ENCODE data around the gene DRAP1. TPM values are rescaled to one million over a fixed set of nuclear protein-coding genes. Genes with fewer than 3 reads are reported as not detected.

Gene DRAP1, protein sequence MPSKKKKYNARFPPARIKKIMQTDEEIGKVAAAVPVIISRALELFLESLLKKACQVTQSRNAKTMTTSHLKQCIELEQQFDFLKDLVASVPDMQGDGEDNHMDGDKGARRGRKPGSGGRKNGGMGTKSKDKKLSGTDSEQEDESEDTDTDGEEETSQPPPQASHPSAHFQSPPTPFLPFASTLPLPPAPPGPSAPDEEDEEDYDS
- total RNA-seq: 59.2 TPM

DNA sequence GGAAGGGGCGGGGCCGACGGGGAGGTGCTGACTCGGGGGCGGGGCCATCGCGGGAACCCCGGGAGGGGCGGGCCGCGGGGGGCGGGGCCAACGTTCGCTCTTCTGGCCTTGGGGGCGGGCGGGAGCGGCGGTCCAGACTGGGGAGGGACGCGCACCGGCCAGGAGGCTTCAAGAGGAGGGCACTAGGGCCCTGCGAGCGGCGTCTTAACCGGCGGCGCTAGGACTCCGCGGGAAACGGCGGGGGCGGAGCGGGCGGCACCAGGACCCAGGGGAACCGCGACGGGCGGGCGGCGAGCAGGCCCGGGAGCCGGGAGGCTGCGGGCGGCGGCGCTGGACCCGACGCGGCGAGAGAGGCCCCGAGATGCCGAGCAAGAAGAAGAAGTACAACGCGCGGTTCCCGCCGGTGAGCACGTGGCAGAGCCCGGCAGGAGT lies at the start of gene DRAP1:
TSS of gene DRAP1 (plus strand) at position 286 of the 432 bp plus-strand sequence. CDS start at position 362, 76 bp downstream.
- Histone ChIP-seq H3K9me3 (no peaks in the 10 kb centered on the region), H3K4me1 (peaks cover 60% of the 10 kb centered on the region), H3K27me3 (no peaks in the 10 kb centered on the region), H3K27ac (peak within 1 kb of the TSS; percentile 93), H3K36me3 (peaks cover 0 to 19% of the 10 kb centered on the region in 2 donors), H3K4me3 (peak within 1 kb of the TSS; percentile 92)
- TF ChIP-seq, protein P1, sequence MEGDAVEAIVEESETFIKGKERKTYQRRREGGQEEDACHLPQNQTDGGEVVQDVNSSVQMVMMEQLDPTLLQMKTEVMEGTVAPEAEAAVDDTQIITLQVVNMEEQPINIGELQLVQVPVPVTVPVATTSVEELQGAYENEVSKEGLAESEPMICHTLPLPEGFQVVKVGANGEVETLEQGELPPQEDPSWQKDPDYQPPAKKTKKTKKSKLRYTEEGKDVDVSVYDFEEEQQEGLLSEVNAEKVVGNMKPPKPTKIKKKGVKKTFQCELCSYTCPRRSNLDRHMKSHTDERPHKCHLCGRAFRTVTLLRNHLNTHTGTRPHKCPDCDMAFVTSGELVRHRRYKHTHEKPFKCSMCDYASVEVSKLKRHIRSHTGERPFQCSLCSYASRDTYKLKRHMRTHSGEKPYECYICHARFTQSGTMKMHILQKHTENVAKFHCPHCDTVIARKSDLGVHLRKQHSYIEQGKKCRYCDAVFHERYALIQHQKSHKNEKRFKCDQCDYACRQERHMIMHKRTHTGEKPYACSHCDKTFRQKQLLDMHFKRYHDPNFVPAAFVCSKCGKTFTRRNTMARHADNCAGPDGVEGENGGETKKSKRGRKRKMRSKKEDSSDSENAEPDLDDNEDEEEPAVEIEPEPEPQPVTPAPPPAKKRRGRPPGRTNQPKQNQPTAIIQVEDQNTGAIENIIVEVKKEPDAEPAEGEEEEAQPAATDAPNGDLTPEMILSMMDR (IDR thresholded peaks at IDR 0.05): peak in 1 of 3 experiments; percentile 31
- peak; percentile 47 for TF ChIP-seq POLR2AphosphoS5 (IDR thresholded peaks at IDR 0.05; ENCODE audit: insufficient read depth in 1 of 2, low read depth in 1 of 2)
- TF ChIP-seq POLR2A (IDR thresholded peaks at IDR 0.05): peak in 1 of 2 donors; percentile 89
- DNase-seq (ENCODE audit: extremely low spot score in 2 of 2): peak in 1 of 2 donors; percentile 98
- intact Hi-C loops (cut with DNase I): loop anchor here (2.0 to 5.0 kb wide), 2 partner anchors 28 to 37 kb away; partner anchors contain the start of gene CCDC85B

DNA sequence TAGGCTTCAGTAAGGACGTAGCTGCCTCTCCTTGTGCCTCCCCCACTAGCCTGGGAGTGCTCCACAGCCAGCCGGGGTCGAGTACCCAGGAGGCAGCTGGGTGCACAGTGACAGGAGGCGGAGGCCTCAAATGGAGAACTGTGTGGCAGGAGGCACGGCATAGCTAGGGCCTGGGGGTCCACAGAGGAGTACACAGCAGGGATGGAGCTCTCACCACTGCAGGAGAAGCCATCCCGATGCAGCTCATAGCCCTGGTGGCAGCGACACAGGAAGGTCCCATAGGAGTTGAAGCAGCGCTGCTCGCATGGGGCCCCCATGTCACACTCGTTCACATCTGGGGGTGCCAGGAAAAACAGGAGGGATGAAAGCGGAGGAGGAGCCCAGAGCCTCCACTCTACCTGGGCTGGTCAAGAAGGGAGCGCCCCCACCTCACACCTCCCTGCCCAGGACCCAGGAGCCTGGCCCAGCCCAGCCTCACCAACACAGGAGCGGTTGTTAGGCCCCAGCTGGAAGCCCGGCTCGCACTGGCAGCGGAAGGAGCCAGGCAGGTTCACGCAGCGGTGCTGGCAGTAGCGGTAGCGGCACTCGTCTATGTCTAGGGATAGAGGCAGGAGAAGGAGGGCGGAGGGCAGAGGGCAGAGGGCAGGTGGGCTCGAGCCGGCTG lies 49.5 kb upstream of the DRAP1 start:
- H3K27me3 ChIP-seq: no peaks in the 10 kb centered on the region
- peaks cover 33% of the 10 kb centered on the region for H3K4me1 ChIP-seq
- peaks cover 0 to 31% of the 10 kb centered on the region in 2 donors for H3K36me3 ChIP-seq
- TF ChIP-seq POLR2AphosphoS5 (IDR thresholded peaks at IDR 0.05; ENCODE audit: insufficient read depth in 1 of 2, low read depth in 1 of 2) (peak in 1 of 2 donors; percentile 16), POLR2A (IDR thresholded peaks at IDR 0.05) (no peak)
- H3K27ac ChIP-seq: no peak overlapping the region
- intact Hi-C loops (cut with DNase I): no loop called here
- H3K4me3 ChIP-seq: no peak overlapping the region
- no peak for DNase-seq (ENCODE audit: extremely low spot score in 2 of 2)
- H3K9me3 ChIP-seq: no peaks in the 10 kb centered on the region

DNA sequence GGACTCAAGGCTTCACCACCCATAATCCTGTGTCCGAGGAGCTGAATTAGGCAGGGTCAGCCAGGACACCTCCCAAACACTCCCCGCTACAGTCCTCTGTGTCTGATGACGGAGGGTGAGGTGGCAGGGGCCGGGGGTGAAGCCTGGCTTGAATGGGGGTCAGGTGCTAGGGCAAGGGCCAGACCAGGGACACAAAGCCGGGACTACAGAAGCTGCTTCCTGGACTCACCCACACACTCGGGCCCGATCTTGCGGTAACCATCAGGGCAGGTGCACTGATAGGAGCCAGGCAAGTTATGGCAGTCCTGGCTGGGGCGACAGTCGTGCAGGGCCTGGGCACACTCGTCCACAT lies 48.9 kb upstream of the DRAP1 start:
- H3K9me3 ChIP-seq: no peaks in the 10 kb centered on the region
- intact Hi-C loops (cut with DNase I): no loop called here
- DNase-seq (ENCODE audit: extremely low spot score in 2 of 2): no peak
- TF ChIP-seq, protein P1 (IDR thresholded peaks at IDR 0.05): no peak
- TF ChIP-seq POLR2AphosphoS5 (IDR thresholded peaks at IDR 0.05; ENCODE audit: insufficient read depth in 1 of 2, low read depth in 1 of 2) (no peak), POLR2A (IDR thresholded peaks at IDR 0.05) (no peak)
- H3K4me1 ChIP-seq: peaks cover 33% of the 10 kb centered on the region
- H3K36me3 ChIP-seq: peaks cover 0 to 26% of the 10 kb centered on the region in 2 donors
- H3K27ac ChIP-seq: peak overlapping the region; percentile 87
- H3K4me3 ChIP-seq: no peak overlapping the region
- H3K27me3 ChIP-seq: no peaks in the 10 kb centered on the region

DNA sequence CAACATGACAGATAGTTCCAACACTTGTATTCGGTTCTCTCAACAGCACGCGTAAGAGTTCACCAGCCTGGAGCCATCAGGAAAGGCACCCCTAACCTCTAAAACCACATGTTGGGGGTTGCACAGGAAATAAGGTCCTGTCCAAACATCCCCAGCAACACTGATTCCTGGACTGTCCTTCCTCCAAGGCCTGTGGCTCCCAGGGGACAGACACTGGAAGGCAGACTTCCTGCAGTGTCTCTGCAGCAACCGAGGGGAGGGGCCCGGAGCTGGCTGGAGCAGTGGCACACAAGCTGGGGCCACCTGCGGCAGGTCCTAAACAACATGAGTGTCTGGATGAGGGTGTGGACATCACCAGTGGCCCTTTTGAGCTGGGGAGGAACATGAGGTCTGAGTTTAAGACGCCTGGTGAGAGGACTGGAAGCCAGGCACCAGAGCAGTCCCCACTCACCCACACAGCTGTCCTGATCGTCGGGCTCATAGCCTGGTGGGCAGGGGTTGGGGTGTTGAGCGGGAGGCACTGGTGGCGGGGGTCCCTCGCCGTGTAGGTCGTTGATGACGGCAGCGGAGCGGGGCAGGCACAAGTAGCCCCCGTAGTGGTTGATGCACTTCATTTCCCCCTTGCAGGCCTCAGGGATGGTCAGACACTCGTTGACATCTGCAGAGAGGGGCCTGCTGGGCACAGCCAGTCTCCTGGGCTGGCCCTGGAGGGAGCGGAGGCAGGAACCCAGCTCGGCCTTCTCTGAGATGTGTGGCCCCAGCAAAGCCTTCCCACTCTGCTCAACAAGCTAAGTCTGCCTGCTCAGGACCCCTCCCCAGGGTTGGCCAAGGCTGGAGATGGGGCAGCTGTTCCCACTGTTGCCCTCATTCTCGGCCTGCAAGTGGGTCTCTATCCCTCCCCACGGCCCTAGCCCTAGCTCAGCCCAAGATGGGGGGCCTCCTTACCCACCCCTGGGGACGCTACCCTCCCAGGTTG lies 48.2 kb upstream of the DRAP1 start:
- Histone ChIP-seq H3K9me3 (no peaks in the 10 kb centered on the region), H3K4me3 (peak overlapping the region; percentile 58 to 76), H3K27ac (peak overlapping the region; percentile 87), H3K36me3 (peaks cover 0 to 19% of the 10 kb centered on the region in 2 donors), H3K4me1 (peaks cover 33% of the 10 kb centered on the region), H3K27me3 (no peaks in the 10 kb centered on the region)
- no peak for DNase-seq (ENCODE audit: extremely low spot score in 2 of 2)
- TF ChIP-seq POLR2A (IDR thresholded peaks at IDR 0.05) (no peak), POLR2AphosphoS5 (IDR thresholded peaks at IDR 0.05; ENCODE audit: insufficient read depth in 1 of 2, low read depth in 1 of 2) (no peak)
- TF ChIP-seq, protein P1 (IDR thresholded peaks at IDR 0.05): no peak
- intact Hi-C loops (cut with DNase I): no loop called here
